ENCODE data around the gene FZD2. TPM values are rescaled to one million over a fixed set of nuclear protein-coding genes. Genes with fewer than 3 reads are reported as not detected.

The FZD2 gene
- total RNA-seq, 2 donors from 2014 or later: 3.3 to 10.1 TPM

GRCh38 chr17:44548376-44549230, 8.7 kb upstream of the FZD2 start:
- DNase-seq (ENCODE audit: low spot score): no peak
- Histone ChIP-seq H3K27me3 (replicated peaks; ENCODE audit: insufficient read depth) (no peaks in the 10 kb centered on the region), H3K36me3 (no peaks in the 10 kb centered on the region), H3K4me1 (replicated peaks) (no peaks in the 10 kb centered on the region), H3K4me3 (no peak overlapping the region), H3K9me3 (no peaks in the 10 kb centered on the region), H3K27ac (no peak overlapping the region)
- 87% methylated on average over 3 of the region's 3 CpGs for WGBS
- TF ChIP-seq POLR2AphosphoS5 (IDR thresholded peaks at IDR 0.05) (no peak), CTCF (IDR thresholded peaks at IDR 0.05) (no peak), POLR2A (IDR thresholded peaks at IDR 0.05) (no peak)
- intact Hi-C loops (cut with DNase I): no loop called here

DNA sequence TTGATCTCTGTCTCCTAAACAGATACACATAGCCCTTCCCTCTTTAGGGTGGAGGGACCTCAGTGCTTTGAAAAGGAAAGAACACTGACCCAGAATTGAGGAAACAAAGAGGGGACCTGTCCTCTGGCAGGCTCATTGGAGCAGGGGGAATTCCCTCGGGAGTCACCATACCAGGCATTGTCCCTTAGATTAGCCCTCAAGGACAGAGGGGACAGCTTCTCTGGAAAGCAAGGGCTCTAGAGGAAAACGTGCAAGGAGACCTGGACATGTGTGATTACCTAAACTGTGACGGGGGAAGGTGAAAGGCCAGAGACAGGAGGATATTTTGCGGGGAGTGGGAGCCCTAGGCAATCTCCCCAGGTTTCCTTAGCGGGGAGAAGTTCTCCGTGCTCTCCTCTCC, 7.6 kb upstream of the FZD2 start:
- Histone ChIP-seq H3K27me3 (replicated peaks; ENCODE audit: insufficient read depth) (no peaks in the 10 kb centered on the region), H3K9me3 (no peaks in the 10 kb centered on the region), H3K27ac (no peak overlapping the region), H3K36me3 (no peaks in the 10 kb centered on the region), H3K4me1 (replicated peaks) (no peaks in the 10 kb centered on the region), H3K4me3 (no peak overlapping the region)
- TF ChIP-seq POLR2AphosphoS5 (IDR thresholded peaks at IDR 0.05): no peak
- no peak for TF ChIP-seq POLR2A (IDR thresholded peaks at IDR 0.05)
- TF ChIP-seq CTCF (IDR thresholded peaks at IDR 0.05): no peak
- no peak for DNase-seq (ENCODE audit: low spot score)
- WGBS: 75% methylated on average over 6 of the region's 6 CpGs
- intact Hi-C loops (cut with DNase I): no loop called here

GRCh38 chr17:44552361-44552760, 4.9 kb upstream of the FZD2 start:
- intact Hi-C loops (cut with DNase I): no loop called here
- no peaks in the 10 kb centered on the region for H3K36me3 ChIP-seq
- no peak overlapping the region for H3K4me3 ChIP-seq
- no peaks in the 10 kb centered on the region for H3K4me1 ChIP-seq (replicated peaks)
- H3K27me3 ChIP-seq (replicated peaks; ENCODE audit: insufficient read depth): no peaks in the 10 kb centered on the region
- H3K27ac ChIP-seq: no peak overlapping the region
- TF ChIP-seq POLR2AphosphoS5 (IDR thresholded peaks at IDR 0.05) (no peak), POLR2A (IDR thresholded peaks at IDR 0.05) (no peak), CTCF (IDR thresholded peaks at IDR 0.05) (no peak)
- WGBS: 65% methylated on average over 9 of the region's 9 CpGs
- no peak for DNase-seq (ENCODE audit: low spot score)
- H3K9me3 ChIP-seq: no peaks in the 10 kb centered on the region

DNA sequence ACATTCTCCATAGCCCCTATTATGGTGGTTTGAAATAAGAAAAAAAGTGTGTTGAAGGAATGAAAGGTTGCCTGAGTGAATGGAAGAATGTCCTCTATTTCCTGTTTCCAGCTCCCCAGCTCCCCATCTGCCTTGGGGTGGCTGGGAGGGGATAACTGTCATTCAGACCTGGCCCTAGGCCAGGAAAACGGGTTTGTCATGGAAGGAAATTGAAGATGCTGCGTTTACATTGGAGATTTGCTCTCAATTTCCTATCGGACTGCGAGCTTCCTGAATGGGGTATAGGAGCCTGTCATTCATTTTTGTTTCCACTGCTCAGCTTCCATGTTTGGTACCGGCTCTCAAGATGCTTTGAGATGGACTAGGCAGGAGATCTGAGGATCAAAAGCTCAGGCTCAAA, 2.2 kb upstream of the FZD2 start:
- 67% methylated on average over 5 of the region's 5 CpGs for WGBS
- H3K27ac ChIP-seq: no peak overlapping the region
- intact Hi-C loops (cut with DNase I): no loop called here
- TF ChIP-seq POLR2AphosphoS5 (IDR thresholded peaks at IDR 0.05) (no peak), CTCF (IDR thresholded peaks at IDR 0.05) (no peak), POLR2A (IDR thresholded peaks at IDR 0.05) (no peak)
- H3K36me3 ChIP-seq: no peaks in the 10 kb centered on the region
- H3K9me3 ChIP-seq: no peaks in the 10 kb centered on the region
- peaks cover 5% of the 10 kb centered on the region for H3K27me3 ChIP-seq (replicated peaks; ENCODE audit: insufficient read depth)
- no peaks in the 10 kb centered on the region for H3K4me1 ChIP-seq (replicated peaks)
- no peak for DNase-seq (ENCODE audit: low spot score)
- no peak overlapping the region for H3K4me3 ChIP-seq
